ENCODE measurements around the gene PITRM1. TPM values are rescaled to one million over a fixed set of nuclear protein-coding genes. Genes with fewer than 3 reads are reported as not detected.

Gene PITRM1
- total RNA-seq, 2 donors from 2014 or later, result 43.7 to 52.3 TPM

DNA sequence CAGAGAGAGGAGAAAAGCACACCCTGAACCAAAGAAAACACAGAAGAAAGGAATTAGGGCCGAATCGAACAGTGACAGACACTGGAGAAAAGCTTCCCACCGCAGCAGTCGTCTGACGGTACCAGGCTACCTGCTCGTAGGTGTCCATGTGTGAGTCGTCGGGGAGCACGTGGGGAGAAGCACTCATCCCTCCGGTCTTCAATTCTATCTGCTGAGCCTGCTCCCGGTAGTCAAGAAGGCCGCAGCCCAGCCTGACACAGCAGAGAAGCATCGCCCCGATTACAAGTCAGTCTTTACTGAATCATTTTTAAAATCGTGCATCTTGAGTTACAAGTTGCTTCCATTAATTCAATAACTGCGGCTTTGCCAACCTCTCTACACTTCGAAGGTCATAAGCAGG, 24.5 kb downstream of the PITRM1 start:
- Histone ChIP-seq H3K27me3 (no peaks in the 10 kb centered on the region), H3K9ac (ENCODE audit: low read depth in 2 of 2, low read length in 2 of 2) (no peak overlapping the region), H3K36me3 (peaks cover 3% of the 10 kb centered on the region), H3K27ac (no peak overlapping the region), H3K4me1 (no peaks in the 10 kb centered on the region), H3K4me3 (no peak overlapping the region), H3K9me3 (no peaks in the 10 kb centered on the region)
- intact Hi-C loops (cut with DNase I), result no loop called here
- DNase-seq, result no peak
- TF ChIP-seq CTCF (IDR thresholded peaks at IDR 0.05), result no peak

- Histone ChIP-seq H3K9me3 (no peaks in the 10 kb centered on the region), H3K4me3 (no peak overlapping the region), H3K36me3 (peaks cover 3% of the 10 kb centered on the region), H3K9ac (ENCODE audit: low read depth in 2 of 2, low read length in 2 of 2) (no peak overlapping the region), H3K4me1 (no peaks in the 10 kb centered on the region), H3K27ac (no peak overlapping the region), H3K27me3 (no peaks in the 10 kb centered on the region)
- no peak for TF ChIP-seq CTCF (IDR thresholded peaks at IDR 0.05)
- no peak for DNase-seq
- intact Hi-C loops (cut with DNase I), result no loop called here
Measured at GRCh38 chr10:3147117-3147820, 25.3 kb downstream of the PITRM1 start.

- Histone ChIP-seq H3K36me3 (peaks cover 3% of the 10 kb centered on the region), H3K9ac (ENCODE audit: low read depth in 2 of 2, low read length in 2 of 2) (no peak overlapping the region), H3K4me3 (no peak overlapping the region), H3K4me1 (no peaks in the 10 kb centered on the region), H3K27me3 (no peaks in the 10 kb centered on the region), H3K9me3 (no peaks in the 10 kb centered on the region), H3K27ac (no peak overlapping the region)
- no peak for DNase-seq
- intact Hi-C loops (cut with DNase I), result no loop called here
- TF ChIP-seq CTCF (IDR thresholded peaks at IDR 0.05), result no peak
Measured at GRCh38 chr10:3146289-3146688, 26.3 kb downstream of the PITRM1 start.

- Histone ChIP-seq H3K9ac (ENCODE audit: low read depth in 2 of 2, low read length in 2 of 2) (no peak overlapping the region), H3K4me1 (no peaks in the 10 kb centered on the region), H3K27ac (no peak overlapping the region), H3K9me3 (no peaks in the 10 kb centered on the region), H3K36me3 (peaks cover 3% of the 10 kb centered on the region), H3K4me3 (no peak overlapping the region), H3K27me3 (no peaks in the 10 kb centered on the region)
- intact Hi-C loops (cut with DNase I), result no loop called here
- DNase-seq, result no peak
- no peak for TF ChIP-seq CTCF (IDR thresholded peaks at IDR 0.05)
Measured at GRCh38 chr10:3145366-3145765, 27.2 kb downstream of the PITRM1 start.

DNA sequence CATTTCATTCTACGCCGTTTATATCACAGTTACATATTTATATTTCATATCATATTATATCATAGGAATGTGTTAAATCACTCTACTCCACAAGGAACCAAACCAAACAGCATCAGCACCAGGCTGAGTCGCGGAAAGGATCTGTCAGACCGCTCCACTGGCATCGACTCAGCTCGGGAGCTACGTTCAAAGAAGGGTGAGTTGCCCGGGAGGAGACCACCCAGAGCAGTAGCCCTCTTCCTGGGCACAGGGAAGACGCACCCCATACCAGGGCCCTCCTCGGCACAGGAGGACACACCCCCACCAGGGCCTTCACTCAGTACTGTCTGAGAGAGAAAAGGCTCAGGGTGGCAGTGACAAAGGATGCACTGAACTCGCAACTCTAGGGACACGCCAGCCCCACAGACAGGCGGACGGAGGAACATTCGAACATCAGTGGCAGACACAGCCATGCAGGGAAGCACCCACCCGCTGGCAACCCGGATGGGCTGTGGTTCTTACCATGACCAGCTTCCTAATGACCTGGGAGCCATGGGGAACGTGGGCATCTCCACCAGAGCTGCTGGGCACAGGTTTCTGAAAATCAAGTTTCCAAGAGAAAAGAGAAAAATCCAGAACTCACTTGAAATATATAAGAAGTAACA, 28.7 kb downstream of the PITRM1 start:
- Histone ChIP-seq H3K4me1 (no peaks in the 10 kb centered on the region), H3K36me3 (peaks cover 3% of the 10 kb centered on the region), H3K27ac (no peak overlapping the region), H3K9me3 (no peaks in the 10 kb centered on the region), H3K4me3 (no peak overlapping the region), H3K9ac (ENCODE audit: low read depth in 2 of 2, low read length in 2 of 2) (no peak overlapping the region), H3K27me3 (no peaks in the 10 kb centered on the region)
- TF ChIP-seq CTCF (IDR thresholded peaks at IDR 0.05), result no peak
- intact Hi-C loops (cut with DNase I), result no loop called here
- no peak for DNase-seq
